ENCODE data around the gene MSN. TPM values are rescaled to one million over a fixed set of nuclear protein-coding genes. Genes with fewer than 3 reads are reported as not detected.

The MSN gene
- total and polyA plus RNA-seq, 2 experiments from 2014 or later, result 268 to 281 TPM

DNA sequence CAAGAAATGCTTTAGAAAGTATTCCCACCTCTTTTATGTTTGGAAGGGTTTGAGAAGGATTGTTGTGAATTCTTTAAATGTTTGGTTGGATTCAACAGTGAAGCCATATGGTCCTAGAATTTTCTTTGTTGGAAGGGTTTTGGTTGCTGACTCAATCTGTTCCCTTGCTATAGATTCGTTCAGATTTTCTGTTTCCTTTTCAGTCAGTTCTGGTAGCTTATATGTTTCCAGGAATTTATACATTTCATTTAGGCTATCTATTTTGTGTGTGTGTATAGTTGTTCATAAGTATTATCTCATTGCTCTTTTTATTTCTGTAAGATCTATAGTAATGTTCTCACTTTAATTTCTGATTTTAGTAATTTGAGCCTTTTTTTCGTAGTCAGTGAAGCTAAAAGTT is 114.4 kb downstream of the MSN start:
- H3K36me3 ChIP-seq (ENCODE audit: low read depth), result no peaks in the 10 kb centered on the region
- no peaks in the 10 kb centered on the region for H3K4me1 ChIP-seq (ENCODE audit: insufficient read depth)
- H2AFZ ChIP-seq, result no peak overlapping the region
- H3K27me3 ChIP-seq (replicated peaks; ENCODE audit: insufficient read depth), result no peaks in the 10 kb centered on the region
- H3F3A ChIP-seq (ENCODE audit: insufficient read depth), result no peaks in the 10 kb centered on the region
- no peaks in the 10 kb centered on the region for H3K79me2 ChIP-seq (ENCODE audit: insufficient read depth)
- H3K27ac ChIP-seq, result no peak overlapping the region
- in situ Hi-C loops (cut with MboI), result no loop called here
- no peaks in the 10 kb centered on the region for H4K20me1 ChIP-seq (ENCODE audit: insufficient read depth)
- no peak overlapping the region for H3K9ac ChIP-seq
- no peaks in the 10 kb centered on the region for H3K9me3 ChIP-seq (ENCODE audit: low read depth)
- H3K4me2 ChIP-seq (ENCODE audit: unreplicated experiment), result no peak overlapping the region
- no peak for DNase-seq
- no peak overlapping the region for H3K4me3 ChIP-seq
- H3K9me2 ChIP-seq (ENCODE audit: insufficient read depth), result no peaks in the 10 kb centered on the region
- 40 to 71% methylated on average over 1 to 2 of the region's 2 CpGs for WGBS, 2 experiments (ENCODE audit: low coverage in 1 of 2, low lambda C conversion rate in 2 of 2, missing lambda C conversion rate in 2 of 2)
- TF ChIP-seq EZH2 (IDR thresholded peaks at IDR 0.05; ENCODE audit: insufficient read depth, poor library complexity, severe bottlenecking), result no peak
- TF ChIP-seq EZH2phosphoT487 (IDR thresholded peaks at IDR 0.05; ENCODE audit: insufficient read depth, low read depth), result no peak

DNA sequence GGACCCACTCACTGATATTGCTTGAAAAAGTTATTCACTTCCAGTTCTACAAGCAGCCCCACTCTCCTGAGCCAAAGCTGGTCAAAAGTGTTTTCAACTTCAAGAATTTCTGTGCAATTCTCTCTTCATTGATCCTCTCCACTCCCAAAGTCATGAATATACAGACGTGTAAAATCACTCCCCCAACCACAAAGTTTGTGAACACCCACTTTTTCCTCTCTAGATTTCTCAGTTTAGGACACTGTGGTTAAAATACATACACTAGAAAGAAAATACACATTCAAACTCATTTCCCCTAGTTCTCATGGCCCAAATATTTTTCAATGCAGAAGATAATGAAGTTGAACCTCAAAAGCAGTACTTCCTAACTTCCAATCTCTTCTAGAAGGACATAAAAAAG is 116.3 kb downstream of the MSN start:
- in situ Hi-C loops (cut with MboI), result no loop called here

More for the DNA sequence above, 116.3 kb downstream of the MSN start:
- H3K27me3 ChIP-seq (replicated peaks; ENCODE audit: insufficient read depth), result no peaks in the 10 kb centered on the region
- no peaks in the 10 kb centered on the region for H3K4me1 ChIP-seq (ENCODE audit: insufficient read depth)
- no peaks in the 10 kb centered on the region for H4K20me1 ChIP-seq (ENCODE audit: insufficient read depth)
- H3K27ac ChIP-seq, result no peak overlapping the region
- no peak overlapping the region for H3K4me2 ChIP-seq (ENCODE audit: unreplicated experiment)
- H3K9me2 ChIP-seq (ENCODE audit: insufficient read depth), result no peaks in the 10 kb centered on the region
- no peaks in the 10 kb centered on the region for H3K36me3 ChIP-seq (ENCODE audit: low read depth)
- DNase-seq, result no peak
- no peak overlapping the region for H3K4me3 ChIP-seq
- no peaks in the 10 kb centered on the region for H3F3A ChIP-seq (ENCODE audit: insufficient read depth)
- no peak overlapping the region for H3K9ac ChIP-seq
- TF ChIP-seq EZH2 (IDR thresholded peaks at IDR 0.05; ENCODE audit: insufficient read depth, poor library complexity, severe bottlenecking), result no peak
- no peak for TF ChIP-seq EZH2phosphoT487 (IDR thresholded peaks at IDR 0.05; ENCODE audit: insufficient read depth, low read depth)
- 73 to 74% methylated on average over 1 of the region's 1 CpG for whole genome bisulfite sequencing, 2 experiments (ENCODE audit: low coverage in 1 of 2, low lambda C conversion rate in 2 of 2, missing lambda C conversion rate in 2 of 2)
- no peak overlapping the region for H2AFZ ChIP-seq
- H3K9me3 ChIP-seq (ENCODE audit: low read depth), result no peaks in the 10 kb centered on the region
- no peaks in the 10 kb centered on the region for H3K79me2 ChIP-seq (ENCODE audit: insufficient read depth)

Other genes starting within 250 kb of the MSN start
- 15.9 and 21.3 TPM in 2 replicates for gene LAS1L, start 132.9 kb upstream of the MSN start, total RNA-seq (2014; rRNA removed; shearing (Covaris generic))
- 23.5 and 25.0 TPM in 2 replicates for gene LAS1L, start 132.9 kb upstream of the MSN start, polyA plus RNA-seq (2016; fragmentation: Nextera tagmentation; extraction: Ambion mirVana)

Data from GM23248 (cell line).